Keratinocyte (primary cell): ENCODE results near the gene AGXT2.

Source experiments
- CTCF ChIP-seq, 3 experiments: IDR thresholded peaks in 1 of 3; conservative IDR thresholded peaks in 1 of 3; optimal IDR thresholded peaks in 1 of 3; 2 replicates in 2 of 3; 3 replicates in 1 of 3; pipeline versions ENCODE3 to v1.5.1; 2011; ENCODE audit warnings: low read length in 3 of 3, mild to moderate bottlenecking in 3 of 3, moderate library complexity in 2 of 3, control low read depth in 1 of 3, inconsistent platforms in 1 of 3; ENCODE audit not compliant: insufficient read depth in 2 of 3; ENCODE audit errors: extremely low read depth in 1 of 3
- EZH2 ChIP-seq: IDR thresholded peaks from one replicate; pipeline ENCODE4 v1.6.1; 2012; ENCODE audit warnings: inconsistent platforms, mild to moderate bottlenecking, low read length, moderate library complexity

GRCh38 chr5:35035271-35035670 is 12.5 kb downstream of the AGXT2 start:
- TF ChIP-seq EZH2 (no peak), CTCF (optimal IDR thresholded peaks at IDR 0.05 in 1 of 3, IDR thresholded peaks at IDR 0.05 in 1 of 3, conservative IDR thresholded peaks at IDR 0.05 in 1 of 3; ENCODE audit: extremely low read depth in 1 of 3, insufficient read depth in 2 of 3, low read length in 3 of 3) (no peak)
